HepG2 (cell line): Measurements from ENCODE around the gene NR3C2. TPM values are rescaled to one million over a fixed set of nuclear protein-coding genes. Genes with fewer than 3 reads are reported as not detected.

ENCODE experiments used
- ATAC-seq: fragments of 200-7000 bp; cut with Tn5 transposase; 3 replicates; pipeline ENCODE4 v1.9.1; 2020; ENCODE audit warnings: mild to moderate bottlenecking, moderate library complexity
- BruUV-seq: library from RNA; stranded (reverse); fragments of 400-500 nt; replicated peaks from 2 replicates; lab custom pipeline; 2021; lab: Mats Ljungman, UMichigan
- CTCF ChIA-PET: fragments of 300-600 bp; formaldehyde crosslinking; extraction: SDS; loops from one replicate; lab custom pipeline; 2021; ENCODE audit warnings: low total read pairs, inconsistent platforms, low intra/inter-chr PET ratio; lab: Yijun Ruan, JAX
- POLR2A ChIA-PET: fragments of 350-600 bp; sonication (Branson Sonifier 250); formaldehyde crosslinking; loops from one replicate; lab custom pipeline; 2020; ENCODE audit warnings: antibody characterized with exemption, inconsistent platforms; lab: Yijun Ruan, JAX
- DNase-seq: peaks from one replicate; pipeline ENCODE4 v3.0.0-alpha.2; 2015; ENCODE audit warnings: low spot score
- FAIRE-seq: peaks from 3 replicates; lab custom pipeline; 2011; peaks lifted over from hg19 to GRCh38; lab: Jason Lieb, UNC
- H2AFZ ChIP-seq: one replicate; pipeline ENCODE4 v1.6.1; 2011; ENCODE audit warnings: low read length, inconsistent platforms
- H3K27ac ChIP-seq: fragments of 300-600 bp; 3 replicates; pipeline ENCODE4 v1.8.0; 2011; ENCODE audit warnings: mixed run types, mild to moderate bottlenecking, mixed read lengths, low read length, inconsistent platforms; ENCODE audit not compliant: insufficient read depth; ENCODE audit errors: extremely low read length
- H3K27me3 ChIP-seq, 2 experiments: fragments of 200-600 bp in 1 of 2; 2 replicates in 1 of 2; 3 replicates in 1 of 2; pipeline versions ENCODE4 v1.6.0 to v1.8.0; 2011; ENCODE audit warnings: low read length in 2 of 2, mild to moderate bottlenecking in 2 of 2, moderate library complexity in 2 of 2, inconsistent platforms in 1 of 2; ENCODE audit not compliant: insufficient read depth in 2 of 2, control insufficient read depth in 1 of 2
- H3K36me3 ChIP-seq, 2 experiments: fragments of 200-600 bp in 1 of 2; replicated peaks in 1 of 2; 2 replicates in 1 of 2; 3 replicates in 1 of 2; pipeline versions ENCODE4 v1.5.1 to v1.8.0; 2011; ENCODE audit warnings: low read length in 2 of 2, inconsistent platforms in 1 of 2; ENCODE audit not compliant: insufficient read depth in 2 of 2, control insufficient read depth in 1 of 2
- H3K4me1 ChIP-seq: 2 replicates; pipeline ENCODE4 v1.5.1; 2012; ENCODE audit warnings: low read length, inconsistent platforms; ENCODE audit not compliant: insufficient read depth
- H3K4me2 ChIP-seq: 2 replicates; pipeline ENCODE4 v1.6.0; 2011; ENCODE audit warnings: low read depth, low read length, inconsistent platforms
- H3K4me3 ChIP-seq, 3 experiments: fragments of 200-600 bp in 1 of 3; sonication (generic), shearing (Covaris generic) in 1 of 3; replicated peaks in 1 of 3; 2 replicates each; pipeline ENCODE4 v1.5.1; 2011 to 2016; ENCODE audit warnings: low read length in 3 of 3, inconsistent platforms in 2 of 3, low read depth in 2 of 3, mild to moderate bottlenecking in 2 of 3, control low read depth in 1 of 3, mixed read lengths in 1 of 3; ENCODE audit not compliant: insufficient read depth in 1 of 3
- H3K79me2 ChIP-seq: one replicate; pipeline ENCODE4 v1.6.1; 2011; ENCODE audit warnings: low read length, inconsistent platforms; ENCODE audit not compliant: insufficient read depth
- H3K9ac ChIP-seq: 2 replicates; pipeline ENCODE4 v1.6.0; 2011; ENCODE audit warnings: mild to moderate bottlenecking, low read depth, low read length, inconsistent platforms; ENCODE audit not compliant: insufficient read depth
- H3K9me3 ChIP-seq: 2 replicates; pipeline ENCODE4 v1.5.1; 2012; ENCODE audit warnings: mild to moderate bottlenecking, low read length
- H4K20me1 ChIP-seq: 2 replicates; pipeline ENCODE4 v1.6.0; 2011; ENCODE audit warnings: inconsistent platforms, mild to moderate bottlenecking, low read length, moderate library complexity; ENCODE audit not compliant: insufficient read depth
- LCORL ChIP-seq, 2 experiments: fragments of 450-650 bp in 1 of 2; sonication (generic) in 1 of 2; formaldehyde crosslinking in 1 of 2; IDR thresholded peaks; 2 replicates each; pipeline versions ENCODE4 v1.5.0 to v1.6.1; 2017 to 2020; ENCODE audit warnings: antibody characterized with exemption in 1 of 2, missing genetic modification reagents in 1 of 2
- REPIN1 ChIP-seq: sonication (generic); formaldehyde crosslinking; IDR thresholded peaks from 2 replicates; pipeline ENCODE4 v1.8.0; 2022; ENCODE audit warnings: missing genetic modification reagents, low read depth, mild to moderate bottlenecking, borderline replicate concordance
- ZNF550 ChIP-seq: sonication (generic); formaldehyde crosslinking; IDR thresholded peaks from 2 replicates; pipeline ENCODE4 v1.4.0; 2020; ENCODE audit warnings: mild to moderate bottlenecking, missing genetic modification reagents, borderline replicate concordance
- WGBS: methylation state at CpG from one replicate; pipeline ENCODE4 v1.1.6; 2017; ENCODE audit warnings: low lambda C conversion rate; 5-methylcytosine and 5-hydroxymethylcytosine counted together
- in situ Hi-C: cut with HindIII; loops from 2 replicates; pipeline ENCODE4 v1.10.0; 2017; ENCODE audit warnings: low pct_unique_long_range_greater_than_20kb; ENCODE audit not compliant: extremely low pct_ligation_motif_present
- intact Hi-C: fragments of 100-400 bp; cut with micrococcal nuclease; formaldehyde crosslinking; loops from one replicate; pipeline ENCODE4 v1.10.0; 2022; ENCODE audit not compliant: unreplicated experiment
- polyA plus RNA-seq, 8 experiments: library from polyadenylated mRNA; depleted of rRNA in 3 of 8; stranded (reverse) in 7 of 8; unstranded in 1 of 8; fragments of >200 nt; fragmentation: Illumina TruSeq in 4 of 8; extraction: Trizol in 4 of 8; gene quantifications; 2 replicates each; pipeline versions ENCODE4 v1.2.1 to v1.2.3, GENCODE V29; 2011 to 2016; ENCODE audit warnings: low read depth in 4 of 8, missing spikeins in 1 of 8, mixed read lengths in 1 of 8; ENCODE audit not compliant: insufficient read depth in 1 of 8
- total RNA-seq, 5 experiments: library from RNA; depleted of rRNA; stranded (reverse); fragments of >200 nt; fragmentation: Illumina TruSeq; extraction: Trizol; gene quantifications; 2 replicates each; pipeline ENCODE4 v1.2.3, GENCODE V29; 2016; ENCODE audit warnings: low read depth in 1 of 5
- TF ChIP-seq, protein P1 (sequence below), 2 experiments: fragments of 450-650 bp in 1 of 2; sonication (generic) in 1 of 2; formaldehyde crosslinking; IDR thresholded peaks; 2 replicates each; pipeline versions ENCODE4 v1.5.0 to v1.8.0; 2020 to 2022; ENCODE audit warnings: mild to moderate bottlenecking in 1 of 2, missing genetic modification reagents in 1 of 2

The NR3C2 gene
- total and polyA plus RNA-seq, 2 of the 13 experiments (the other 11 are each of a cell fraction or from before 2014, with no cell fraction given) = 0.26 to 0.46 TPM

DNA sequence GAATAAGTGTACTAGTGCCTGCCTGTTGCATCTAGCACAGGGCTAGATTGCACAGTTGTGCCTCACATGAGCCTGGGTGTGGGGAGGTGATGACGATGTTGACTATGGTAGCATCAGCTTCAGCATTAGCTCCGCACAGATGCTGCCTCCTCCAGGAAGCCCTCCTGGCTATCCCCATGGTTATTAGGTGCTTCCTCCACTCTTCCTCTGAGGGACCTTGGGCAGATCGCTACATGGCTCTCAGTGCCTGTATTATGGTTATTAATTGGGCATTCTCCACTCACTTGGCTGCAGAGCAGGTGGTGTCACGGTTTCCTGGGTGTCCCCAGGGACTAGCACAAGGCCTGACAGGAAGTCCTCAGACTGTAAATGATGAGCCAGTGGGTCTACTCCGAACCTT is 384.7 kb downstream of the NR3C2 start:
- ATAC-seq (no peak), FAIRE-seq (no peak), DNase-seq (no peak)
- H3K9me3 ChIP-seq = no peaks in the 10 kb centered on the region
- no peaks in the 10 kb centered on the region for H3K4me1 ChIP-seq
- BruUV-seq = no TSS peak
- no peak for TF ChIP-seq REPIN1 (CRISPR knock-in tag)
- in situ Hi-C loops = no loop called here
- H2AFZ ChIP-seq = no peak overlapping the region
- ChIA-PET CTCF (no interaction called here), POLR2A (no interaction called here)
- H3K27ac ChIP-seq = no peak overlapping the region
- no peak overlapping the region for H3K9ac ChIP-seq
- H3K27me3 ChIP-seq = no peaks in the 10 kb centered on the region
- 100% methylated on average over 1 of the region's 5 CpGs for WGBS
- intact Hi-C loops = no loop called here
- H3K4me2 ChIP-seq = no peak overlapping the region
- no peaks in the 10 kb centered on the region for H4K20me1 ChIP-seq
- H3K36me3 ChIP-seq = no peaks in the 10 kb centered on the region
- no peak overlapping the region for H3K4me3 ChIP-seq
- no peaks in the 10 kb centered on the region for H3K79me2 ChIP-seq

- Histone ChIP-seq H3K27me3 (no peaks in the 10 kb centered on the region), H3K27ac (no peak overlapping the region), H3K4me3 (no peak overlapping the region), H3K9ac (no peak overlapping the region), H3K36me3 (no peaks in the 10 kb centered on the region), H4K20me1 (no peaks in the 10 kb centered on the region), H3K4me2 (no peak overlapping the region), H3K4me1 (no peaks in the 10 kb centered on the region), H2AFZ (no peak overlapping the region), H3K79me2 (no peaks in the 10 kb centered on the region), H3K9me3 (no peaks in the 10 kb centered on the region)
- TF ChIP-seq ZNF550 (CRISPR knock-in tag) (no peak), LCORL (IDR thresholded peaks at IDR 0.05) (0 out of 2 replicates have a peak, but pooled peaks have one; percentile 30), LCORL (CRISPR knock-in tag; IDR thresholded peaks at IDR 0.05) (no peak)
- TF ChIP-seq, protein P1, sequence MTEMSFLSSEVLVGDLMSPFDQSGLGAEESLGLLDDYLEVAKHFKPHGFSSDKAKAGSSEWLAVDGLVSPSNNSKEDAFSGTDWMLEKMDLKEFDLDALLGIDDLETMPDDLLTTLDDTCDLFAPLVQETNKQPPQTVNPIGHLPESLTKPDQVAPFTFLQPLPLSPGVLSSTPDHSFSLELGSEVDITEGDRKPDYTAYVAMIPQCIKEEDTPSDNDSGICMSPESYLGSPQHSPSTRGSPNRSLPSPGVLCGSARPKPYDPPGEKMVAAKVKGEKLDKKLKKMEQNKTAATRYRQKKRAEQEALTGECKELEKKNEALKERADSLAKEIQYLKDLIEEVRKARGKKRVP (CRISPR knock-in tag; IDR thresholded peaks at IDR 0.05) = no peak
- intact Hi-C loops = no loop called here
- no peak for ATAC-seq
- no TSS peak for BruUV-seq
- no peak for FAIRE-seq
- WGBS = 83% methylated on average over 6 of the region's 6 CpGs
- in situ Hi-C loops = no loop called here
- POLR2A ChIA-PET = no interaction called here
- no peak for DNase-seq
- CTCF ChIA-PET = no interaction called here
Observed at GRCh38 chr4:148056879-148057278, 385.3 kb downstream of the NR3C2 start.
